HG02938 (cell line): ENCODE measurements around the gene GPS2.
A peak's percentile ranks its signal among the peaks of the same experiment; 100 is the strongest.

ENCODE experiments used
- ATAC-seq: cut with Tn5 transposase; IDR thresholded peaks from one replicate; pipeline ENCODE4 v1.9.1; 2021; ENCODE audit warnings: mild to moderate bottlenecking, moderate library complexity; ENCODE audit not compliant: unreplicated experiment

GPS2 gene

GRCh38 chr17:7318121-7318860 is 3.1 kb upstream of the GPS2 start:
- ATAC-seq = no peak

GRCh38 chr17:7317161-7317803 is 2.1 kb upstream of the GPS2 start:
- no peak for ATAC-seq

GRCh38 chr17:7315570-7316235 is 543 bp upstream of the GPS2 start:
- peak; percentile 7 for ATAC-seq

- no peak for ATAC-seq
Measured at GRCh38 chr17:7313890-7314718, 1.1 kb downstream of the GPS2 start.

GRCh38 chr17:7313088-7313889 is 1.9 kb downstream of the GPS2 start:
- ATAC-seq = no peak

- ATAC-seq = no peak
Measured at GRCh38 chr17:7312432-7313087, 2.6 kb downstream of the GPS2 start.

GRCh38 chr17:7311110-7311705 is 4.0 kb downstream of the GPS2 start:
- no peak for ATAC-seq

GRCh38 chr17:7309628-7310027 is 5.5 kb downstream of the GPS2 start:
- no peak for ATAC-seq

GRCh38 chr17:7308625-7309433 is 6.3 kb downstream of the GPS2 start:
- ATAC-seq = no peak

- peak; percentile 14 for ATAC-seq
Measured at GRCh38 chr17:7307686-7308624, 7.2 kb downstream of the GPS2 start.

GRCh38 chr17:7306911-7307685 is 8.1 kb downstream of the GPS2 start, which contains the start of gene EIF5A:
Gene EIF5A, plus strand, starts transcription at chr17:7307628. Its CDS starts 2,008 bp downstream, at chr17:7309636.
- ATAC-seq = peak; percentile 55

GRCh38 chr17:7304179-7304578 is 11.0 kb downstream of the GPS2 start:
- no peak for ATAC-seq

GRCh38 chr17:7296189-7296861 is 18.8 kb downstream of the GPS2 start:
- ATAC-seq = no peak

- ATAC-seq = no peak
Measured at GRCh38 chr17:7295230-7296180, 19.7 kb downstream of the GPS2 start.

- no peak for ATAC-seq
Measured at GRCh38 chr17:7294614-7295153, 20.5 kb downstream of the GPS2 start, which contains the start of gene YBX2. Gene YBX2, minus strand, starts transcription at chr17:7294639. Its CDS starts 139 bp downstream, at chr17:7294500.
